Activated CD8-positive, alpha-beta memory T cell treated with anti-CD3 and anti-CD28 coated beads for 48 hours (primary cell): ENCODE data around the gene SURF6.
"Not testable (repeated sequence)": the region's sequence is repeated elsewhere in the genome, so short reads cannot be mapped to it uniquely, and the experiment has no call there.

ENCODE experiments used
- DNase-seq, 3 experiments: peaks; one replicate each; pipeline ENCODE4 v3.0.0-alpha.2; 2020; ENCODE audit warnings: low read depth in 2 of 3, low spot score in 2 of 3

Gene SURF6

GRCh38 chr9:133329306-133330156, 6.5 kb downstream of the SURF6 start:
- DNase-seq = not testable (repeated sequence)

- no peak for DNase-seq
These were observed 8.0 kb downstream of the SURF6 start for GRCh38 chr9:133327834-133328484.

- not testable (repeated sequence) for DNase-seq
These were observed 9.0 kb downstream of the SURF6 start for GRCh38 chr9:133327021-133327420.

- no peak for DNase-seq
These were observed 11.8 kb downstream of the SURF6 start for GRCh38 chr9:133323991-133324703.

- DNase-seq = no peak
These were observed 12.8 kb downstream of the SURF6 start for GRCh38 chr9:133323211-133323610.

GRCh38 chr9:133322701-133323100, 13.3 kb downstream of the SURF6 start:
- no peak for DNase-seq

GRCh38 chr9:133321411-133321935, 14.5 kb downstream of the SURF6 start:
- DNase-seq = no peak

- DNase-seq = no peak
These were observed 15.5 kb downstream of the SURF6 start for GRCh38 chr9:133320421-133320881.

- not testable (repeated sequence) for DNase-seq
These were observed 18.4 kb downstream of the SURF6 start for GRCh38 chr9:133317551-133317950.

GRCh38 chr9:133315997-133316396, 20.0 kb downstream of the SURF6 start:
- DNase-seq = no peak

GRCh38 chr9:133309608-133310007, 26.4 kb downstream of the SURF6 start:
- DNase-seq = no peak

GRCh38 chr9:133307301-133307700, 28.7 kb downstream of the SURF6 start:
- DNase-seq = no peak

- no peak for DNase-seq
These were observed 29.5 kb downstream of the SURF6 start for GRCh38 chr9:133306242-133307204.

GRCh38 chr9:133305731-133306130, 30.3 kb downstream of the SURF6 start:
- no peak for DNase-seq

GRCh38 chr9:133304477-133305377, 31.3 kb downstream of the SURF6 start:
- DNase-seq = no peak

- no peak for DNase-seq
These were observed 31.9 kb downstream of the SURF6 start for GRCh38 chr9:133304158-133304470.

- no peak for DNase-seq
These were observed 32.5 kb downstream of the SURF6 start for GRCh38 chr9:133303266-133304157.
